PC-9 (cell line): ENCODE measurements around the gene GALNT2. TPM values are rescaled to one million over a fixed set of nuclear protein-coding genes. Genes with fewer than 3 reads are reported as not detected.

Experiments used
- BruUV-seq: library from RNA; stranded (reverse); fragments of 400-500 nt; replicated peaks from 2 replicates; lab custom pipeline; 2021; lab: Mats Ljungman, UMichigan
- CTCF ChIA-PET: fragments of 300-600 bp; sonication (Branson Sonifier 250); formaldehyde crosslinking; loops from one replicate; lab custom pipeline; 2022; ENCODE audit warnings: antibody characterized with exemption; lab: Charles Lee
- POLR2A ChIA-PET: fragments of 300-600 bp; sonication (Branson Sonifier 250); formaldehyde crosslinking; loops from one replicate; lab custom pipeline; 2022; ENCODE audit warnings: antibody characterized with exemption; ENCODE audit not compliant: unreplicated experiment; lab: Charles Lee
- DNase-seq, 2 experiments: peaks; one replicate each; pipeline versions ENCODE4 v3.0.0 to v3.0.0-alpha.2; 2015 to 2022; ENCODE audit warnings: mixed read lengths in 1 of 2
- H2AFZ ChIP-seq: fragments of 200-600 bp; sonication (generic); 2 replicates; pipeline ENCODE4 v1.8.1; 2017; ENCODE audit warnings: antibody characterized with exemption
- H3F3A ChIP-seq: fragments of 200-600 bp; sonication (generic); 2 replicates; pipeline ENCODE4 v1.8.1; 2017; ENCODE audit warnings: antibody characterized with exemption, mild to moderate bottlenecking, low read depth; ENCODE audit not compliant: insufficient read depth
- H3K27ac ChIP-seq: fragments of 200-600 bp; sonication (generic); 2 replicates; pipeline ENCODE4 v1.6.1; 2016; ENCODE audit warnings: mixed run types
- H3K27me3 ChIP-seq: fragments of 200-600 bp; sonication (generic); 2 replicates; pipeline ENCODE4 v1.6.1; 2016; ENCODE audit warnings: low read depth, mixed run types; ENCODE audit not compliant: insufficient read depth
- H3K36me3 ChIP-seq: fragments of 200-600 bp; sonication (generic); 2 replicates; pipeline ENCODE4 v1.6.1; 2016; ENCODE audit warnings: low read depth, mixed run types
- H3K4me1 ChIP-seq: fragments of 200-600 bp; sonication (generic); replicated peaks from 2 replicates; pipeline ENCODE4 v1.6.1; 2016; ENCODE audit warnings: mixed run types; ENCODE audit not compliant: insufficient read depth
- H3K4me2 ChIP-seq: fragments of 200-600 bp; sonication (generic); 2 replicates; pipeline ENCODE4 v1.6.1; 2017; ENCODE audit warnings: mixed run types
- H3K4me3 ChIP-seq: fragments of 200-600 bp; sonication (generic); 2 replicates; pipeline ENCODE4 v1.6.1; 2016; ENCODE audit warnings: mixed run types
- H3K79me2 ChIP-seq: fragments of 200-600 bp; sonication (generic); 2 replicates; pipeline ENCODE4 v1.6.1; 2017; ENCODE audit warnings: low read depth, mixed run types
- H3K9me2 ChIP-seq: fragments of 200-600 bp; sonication (generic); 2 replicates; pipeline ENCODE4 v1.8.1; 2017; ENCODE audit warnings: mild to moderate bottlenecking; ENCODE audit not compliant: insufficient read depth
- H3K9me3 ChIP-seq: fragments of 200-600 bp; sonication (generic); 2 replicates; pipeline ENCODE4 v1.8.1; 2016; ENCODE audit warnings: low read depth; ENCODE audit not compliant: insufficient read depth
- H4K20me1 ChIP-seq: fragments of 200-600 bp; sonication (generic); 2 replicates; pipeline ENCODE4 v1.8.1; 2017; ENCODE audit not compliant: insufficient read depth
- EZH2 ChIP-seq: fragments of 200-600 bp; sonication (generic); IDR thresholded peaks from 2 replicates; pipeline ENCODE4 v1.8.0; 2017; ENCODE audit warnings: antibody characterized with exemption, low read depth
- intact Hi-C: fragments of 100-400 bp; cut with micrococcal nuclease; formaldehyde crosslinking; loops from one replicate; pipeline ENCODE4 v1.10.0; 2022; ENCODE audit not compliant: unreplicated experiment
- total RNA-seq: library from RNA; stranded (reverse); gene quantifications from 2 replicates; pipeline ENCODE4 v1.2.3, GENCODE V29; 2021
- TF ChIP-seq, protein P1 (sequence below): fragments of 200-600 bp; sonication (generic); conservative IDR thresholded peaks from 2 replicates; pipeline ENCODE4 v1.6.1; 2017; ENCODE audit warnings: mixed run types, antibody characterized with exemption, mild to moderate bottlenecking, moderate library complexity

Gene GALNT2
- total RNA-seq, 1 experiment from 2014 or later = 121 TPM

GRCh38 chr1:230285351-230285750, 218.3 kb downstream of the GALNT2 start:
- intact Hi-C loops = no loop called here
- no peak overlapping the region for H3K4me3 ChIP-seq
- H3K36me3 ChIP-seq = no peaks in the 10 kb centered on the region
- H3F3A ChIP-seq = no peaks in the 10 kb centered on the region
- ChIA-PET POLR2A (no interaction called here), CTCF (interaction anchor here (0.6 kb wide), 1 partner anchor 456 kb away, joined by 3 read pairs; no protein-coding TSS in a partner anchor)
- BruUV-seq = no TSS peak
- no peak for DNase-seq
- H2AFZ ChIP-seq = no peak overlapping the region
- TF ChIP-seq, protein P1, sequence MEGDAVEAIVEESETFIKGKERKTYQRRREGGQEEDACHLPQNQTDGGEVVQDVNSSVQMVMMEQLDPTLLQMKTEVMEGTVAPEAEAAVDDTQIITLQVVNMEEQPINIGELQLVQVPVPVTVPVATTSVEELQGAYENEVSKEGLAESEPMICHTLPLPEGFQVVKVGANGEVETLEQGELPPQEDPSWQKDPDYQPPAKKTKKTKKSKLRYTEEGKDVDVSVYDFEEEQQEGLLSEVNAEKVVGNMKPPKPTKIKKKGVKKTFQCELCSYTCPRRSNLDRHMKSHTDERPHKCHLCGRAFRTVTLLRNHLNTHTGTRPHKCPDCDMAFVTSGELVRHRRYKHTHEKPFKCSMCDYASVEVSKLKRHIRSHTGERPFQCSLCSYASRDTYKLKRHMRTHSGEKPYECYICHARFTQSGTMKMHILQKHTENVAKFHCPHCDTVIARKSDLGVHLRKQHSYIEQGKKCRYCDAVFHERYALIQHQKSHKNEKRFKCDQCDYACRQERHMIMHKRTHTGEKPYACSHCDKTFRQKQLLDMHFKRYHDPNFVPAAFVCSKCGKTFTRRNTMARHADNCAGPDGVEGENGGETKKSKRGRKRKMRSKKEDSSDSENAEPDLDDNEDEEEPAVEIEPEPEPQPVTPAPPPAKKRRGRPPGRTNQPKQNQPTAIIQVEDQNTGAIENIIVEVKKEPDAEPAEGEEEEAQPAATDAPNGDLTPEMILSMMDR = no peak
- no peak for TF ChIP-seq EZH2
- H3K27me3 ChIP-seq = no peaks in the 10 kb centered on the region
- H3K4me1 ChIP-seq = no peaks in the 10 kb centered on the region
- H3K27ac ChIP-seq = no peak overlapping the region
- no peaks in the 10 kb centered on the region for H3K79me2 ChIP-seq
- H3K9me2 ChIP-seq = no peaks in the 10 kb centered on the region
- no peak overlapping the region for H3K4me2 ChIP-seq
- no peaks in the 10 kb centered on the region for H3K9me3 ChIP-seq
- no peaks in the 10 kb centered on the region for H4K20me1 ChIP-seq

DNA sequence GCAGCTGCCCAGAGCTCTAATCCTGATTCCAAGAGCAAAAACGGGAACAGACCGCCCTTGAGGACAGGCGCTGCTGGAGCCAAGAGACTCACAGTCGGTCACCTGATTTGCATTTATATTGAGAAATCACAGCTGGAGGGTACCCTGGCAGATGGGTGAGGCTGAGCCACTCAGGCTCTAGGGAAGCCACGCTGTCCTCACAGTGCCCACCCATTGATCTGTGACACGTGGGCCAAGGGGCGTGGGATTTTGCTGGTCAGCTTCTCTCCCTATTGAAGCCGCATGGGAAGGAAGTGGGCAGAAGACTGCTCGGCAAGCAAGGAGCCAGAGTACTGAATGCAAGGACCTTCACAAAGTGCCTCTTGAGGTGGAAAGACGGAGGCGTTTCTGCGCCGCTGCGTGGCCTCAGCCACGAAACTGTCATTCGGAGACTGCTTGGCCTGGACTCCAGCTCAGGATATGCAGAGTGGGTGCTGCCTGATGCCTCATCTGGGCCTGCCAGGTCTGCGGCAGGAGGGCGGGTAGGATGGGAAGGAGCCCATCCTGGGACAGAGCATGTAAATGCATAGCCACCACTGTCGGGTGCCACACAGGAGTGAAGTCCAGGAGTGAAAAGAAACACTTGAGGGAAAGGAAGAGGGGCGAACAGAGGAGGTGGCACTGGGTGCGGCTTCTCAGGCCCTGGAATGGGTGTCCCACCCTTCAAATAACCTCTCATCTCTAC, 219.3 kb downstream of the GALNT2 start:
- no peak overlapping the region for H3K4me3 ChIP-seq
- no peaks in the 10 kb centered on the region for H3K27me3 ChIP-seq
- H4K20me1 ChIP-seq = no peaks in the 10 kb centered on the region
- no peak overlapping the region for H3K4me2 ChIP-seq
- POLR2A ChIA-PET = no interaction called here
- H3K36me3 ChIP-seq = no peaks in the 10 kb centered on the region
- intact Hi-C loops = no loop called here
- no peaks in the 10 kb centered on the region for H3K9me2 ChIP-seq
- no peaks in the 10 kb centered on the region for H3K79me2 ChIP-seq
- DNase-seq = no peak
- no peak overlapping the region for H2AFZ ChIP-seq
- no peak for TF ChIP-seq EZH2
- TF ChIP-seq, protein P1 = no peak
- BruUV-seq = no TSS peak
- H3K4me1 ChIP-seq = no peaks in the 10 kb centered on the region
- no peaks in the 10 kb centered on the region for H3K9me3 ChIP-seq
- H3K27ac ChIP-seq = no peak overlapping the region
- H3F3A ChIP-seq = no peaks in the 10 kb centered on the region
- CTCF ChIA-PET = no interaction called here

GRCh38 chr1:230286890-230287269, 219.8 kb downstream of the GALNT2 start:
- no peak overlapping the region for H3K4me2 ChIP-seq
- intact Hi-C loops = no loop called here
- no peaks in the 10 kb centered on the region for H3K27me3 ChIP-seq
- no peaks in the 10 kb centered on the region for H3K36me3 ChIP-seq
- no peaks in the 10 kb centered on the region for H3K79me2 ChIP-seq
- BruUV-seq = no TSS peak
- H3K4me3 ChIP-seq = no peak overlapping the region
- no peaks in the 10 kb centered on the region for H3K9me2 ChIP-seq
- H3K4me1 ChIP-seq = no peaks in the 10 kb centered on the region
- ChIA-PET CTCF (no interaction called here), POLR2A (no interaction called here)
- H3F3A ChIP-seq = no peaks in the 10 kb centered on the region
- no peak for TF ChIP-seq EZH2
- TF ChIP-seq, protein P1 = no peak
- no peak for DNase-seq
- H4K20me1 ChIP-seq = no peaks in the 10 kb centered on the region
- H3K9me3 ChIP-seq = no peaks in the 10 kb centered on the region
- H3K27ac ChIP-seq = no peak overlapping the region
- H2AFZ ChIP-seq = no peak overlapping the region
